GM12865 (cell line): ENCODE measurements around the gene OCIAD1.

Experiments
- DNase-seq: peaks from one replicate; pipeline ENCODE4 v3.0.0; 2010; ENCODE audit warnings: low read depth
- H3K4me3 ChIP-seq: 2 replicates; pipeline ENCODE4 v1.5.1; 2011; ENCODE audit warnings: mild to moderate bottlenecking, low read depth, low read length, control low read depth
- TF ChIP-seq, protein P1 (sequence below): IDR thresholded peaks from 2 replicates; pipeline ENCODE4 v1.5.1; 2011; ENCODE audit warnings: low read length, control low read depth, low read depth, inconsistent platforms; ENCODE audit not compliant: insufficient read depth; ENCODE audit errors: missing control alignments

OCIAD1 gene, protein sequence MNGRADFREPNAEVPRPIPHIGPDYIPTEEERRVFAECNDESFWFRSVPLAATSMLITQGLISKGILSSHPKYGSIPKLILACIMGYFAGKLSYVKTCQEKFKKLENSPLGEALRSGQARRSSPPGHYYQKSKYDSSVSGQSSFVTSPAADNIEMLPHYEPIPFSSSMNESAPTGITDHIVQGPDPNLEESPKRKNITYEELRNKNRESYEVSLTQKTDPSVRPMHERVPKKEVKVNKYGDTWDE

DNA sequence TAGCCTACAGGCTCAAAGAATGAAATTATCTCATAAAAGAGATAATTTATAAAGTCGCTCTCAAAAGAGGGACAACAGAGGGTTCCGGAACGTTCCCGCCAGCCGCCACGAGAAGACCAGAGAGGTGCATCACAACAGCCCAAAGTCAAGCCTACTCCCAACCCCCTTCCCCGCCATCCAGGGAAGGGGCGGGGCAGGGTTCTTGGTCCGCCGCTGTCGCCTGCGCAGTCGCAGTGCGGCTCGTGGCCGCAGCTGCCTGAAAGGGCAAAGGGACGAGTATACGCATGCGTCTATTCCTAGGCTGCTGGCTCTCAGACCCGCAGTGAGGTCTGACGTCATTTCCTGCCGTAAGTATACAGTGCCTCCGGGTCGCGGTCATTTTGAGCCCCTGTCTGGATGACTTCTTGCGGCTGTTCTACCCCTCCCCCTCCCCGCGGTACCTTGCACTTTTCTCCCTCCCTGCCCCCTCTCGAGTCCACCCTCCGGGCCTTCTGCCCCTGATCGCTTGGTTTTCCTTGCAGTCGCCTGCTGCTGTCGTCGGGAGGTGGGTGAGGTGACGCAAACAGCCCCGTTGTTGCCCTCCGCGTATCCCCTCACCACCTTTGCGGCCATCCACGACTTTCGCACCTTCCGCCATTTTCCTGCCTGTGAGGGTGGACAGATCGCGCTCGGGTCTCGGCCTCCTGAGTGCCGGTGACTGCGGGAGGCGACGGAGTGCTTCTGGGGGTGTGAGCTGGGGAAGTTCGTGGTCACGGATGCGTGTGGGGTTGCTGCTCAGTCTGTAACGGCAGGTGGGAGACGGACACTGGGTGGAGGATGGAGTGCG lies at the start of gene OCIAD1:
TSS of gene OCIAD1 (plus strand) at position 383 of the 826 bp plus-strand sequence. CDS start 1,537 bp downstream, outside the sequence.
- peak within 1 kb of the TSS; percentile 78 for H3K4me3 ChIP-seq
- peak; percentile 100 for DNase-seq
- TF ChIP-seq, protein P1, sequence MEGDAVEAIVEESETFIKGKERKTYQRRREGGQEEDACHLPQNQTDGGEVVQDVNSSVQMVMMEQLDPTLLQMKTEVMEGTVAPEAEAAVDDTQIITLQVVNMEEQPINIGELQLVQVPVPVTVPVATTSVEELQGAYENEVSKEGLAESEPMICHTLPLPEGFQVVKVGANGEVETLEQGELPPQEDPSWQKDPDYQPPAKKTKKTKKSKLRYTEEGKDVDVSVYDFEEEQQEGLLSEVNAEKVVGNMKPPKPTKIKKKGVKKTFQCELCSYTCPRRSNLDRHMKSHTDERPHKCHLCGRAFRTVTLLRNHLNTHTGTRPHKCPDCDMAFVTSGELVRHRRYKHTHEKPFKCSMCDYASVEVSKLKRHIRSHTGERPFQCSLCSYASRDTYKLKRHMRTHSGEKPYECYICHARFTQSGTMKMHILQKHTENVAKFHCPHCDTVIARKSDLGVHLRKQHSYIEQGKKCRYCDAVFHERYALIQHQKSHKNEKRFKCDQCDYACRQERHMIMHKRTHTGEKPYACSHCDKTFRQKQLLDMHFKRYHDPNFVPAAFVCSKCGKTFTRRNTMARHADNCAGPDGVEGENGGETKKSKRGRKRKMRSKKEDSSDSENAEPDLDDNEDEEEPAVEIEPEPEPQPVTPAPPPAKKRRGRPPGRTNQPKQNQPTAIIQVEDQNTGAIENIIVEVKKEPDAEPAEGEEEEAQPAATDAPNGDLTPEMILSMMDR = no peak

DNA sequence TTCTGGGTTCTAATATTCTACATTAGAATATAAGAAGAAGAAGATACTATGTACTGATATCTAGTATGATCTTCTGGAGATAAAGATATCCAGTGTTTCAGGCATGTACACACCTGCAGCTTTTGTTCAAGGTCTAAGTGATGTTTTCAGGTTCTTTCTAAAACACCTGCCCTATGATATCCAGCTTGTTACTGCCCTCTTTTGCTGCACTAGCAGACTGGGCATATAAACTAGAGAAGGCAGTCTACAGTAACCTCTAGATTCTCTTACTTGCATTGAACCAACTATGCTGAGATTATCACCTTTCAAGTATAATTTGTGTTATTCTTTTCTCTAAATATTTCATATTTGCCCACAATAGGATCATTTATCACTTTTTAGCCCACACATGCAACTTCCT lies 48.9 kb upstream of the OCIAD1 start:
- TF ChIP-seq, protein P1 = no peak
- H3K4me3 ChIP-seq = no peak overlapping the region
- DNase-seq = no peak

DNA sequence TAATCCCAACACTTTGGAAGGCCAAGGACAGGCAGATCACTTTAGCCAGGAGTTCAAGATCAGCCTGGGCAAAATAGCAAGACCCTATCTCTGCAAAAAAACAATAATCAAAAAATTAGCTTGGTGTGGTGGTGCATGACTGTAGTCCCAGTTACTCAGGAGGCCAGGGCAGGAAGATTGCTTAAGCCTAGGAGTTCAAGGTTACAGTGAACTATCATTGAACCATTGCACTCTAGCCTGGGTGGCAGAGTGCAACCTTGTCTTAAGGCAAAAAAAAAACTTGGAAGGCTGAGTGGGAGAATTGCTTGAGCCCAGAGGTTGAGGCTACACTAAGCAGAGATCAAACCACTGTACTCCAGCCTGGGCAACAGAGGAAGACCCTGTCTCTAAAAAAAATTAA lies 45.6 kb upstream of the OCIAD1 start:
- TF ChIP-seq, protein P1 = no peak
- H3K4me3 ChIP-seq = no peak overlapping the region
- DNase-seq = no peak

DNA sequence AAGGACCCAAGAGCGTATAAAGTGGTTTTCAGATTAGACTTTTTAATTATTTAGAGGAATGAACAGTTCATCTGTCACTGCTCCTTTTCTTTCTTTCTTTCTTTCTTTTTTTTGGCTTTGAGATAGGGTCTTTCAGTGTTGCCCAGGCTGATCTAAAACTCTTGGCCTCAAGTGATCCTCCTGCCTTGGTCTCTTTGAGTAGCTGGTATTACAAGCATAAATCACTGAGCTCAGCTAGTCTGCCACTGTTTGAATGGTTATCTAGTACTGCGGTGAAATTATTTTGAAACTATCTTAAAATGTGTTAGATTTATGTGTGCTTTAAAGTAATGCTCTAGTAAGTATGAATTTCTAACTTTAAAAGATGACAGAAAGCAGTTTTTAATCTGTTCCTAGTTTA lies 44.3 kb upstream of the OCIAD1 start:
- H3K4me3 ChIP-seq = no peak overlapping the region
- TF ChIP-seq, protein P1 = no peak
- DNase-seq = no peak

DNA sequence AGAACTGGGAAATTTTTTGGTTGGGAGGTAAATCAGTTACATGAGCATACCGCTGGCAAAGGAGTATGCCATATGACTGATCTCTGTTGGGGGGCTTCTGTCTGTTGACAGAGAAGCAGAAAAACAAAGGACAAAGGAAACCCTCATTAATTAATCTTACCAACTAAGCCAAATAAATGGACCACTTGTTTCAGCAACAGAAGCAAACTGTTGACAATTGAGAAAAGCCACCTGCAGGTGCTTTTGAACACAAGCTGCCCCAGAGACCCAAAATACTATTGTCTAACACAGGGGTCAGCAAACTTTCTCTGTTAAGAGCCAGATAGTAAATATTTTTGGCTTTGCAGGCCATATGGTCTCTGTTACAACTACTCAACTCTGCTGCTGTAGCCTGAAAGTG lies 43.8 kb upstream of the OCIAD1 start:
- TF ChIP-seq, protein P1 = no peak
- no peak overlapping the region for H3K4me3 ChIP-seq
- DNase-seq = no peak

DNA sequence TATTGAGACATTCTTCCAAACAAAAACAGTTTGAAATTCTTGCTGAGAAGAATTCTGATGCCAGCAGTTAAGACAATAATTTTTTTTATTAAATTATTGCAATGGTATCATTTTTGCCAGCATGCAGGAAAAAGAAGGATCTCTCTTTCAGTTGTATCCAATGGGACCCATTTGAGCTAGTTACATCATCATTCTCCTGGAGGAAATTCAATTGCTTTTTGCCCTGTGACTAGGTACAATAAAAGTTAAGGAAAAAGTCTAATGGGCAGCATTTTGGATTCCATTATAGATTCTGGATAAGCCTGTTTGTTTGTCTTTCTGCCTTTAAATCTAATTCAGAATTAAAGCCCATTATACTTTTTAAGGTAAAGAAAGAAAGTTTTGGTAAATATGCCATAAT lies 40.3 kb upstream of the OCIAD1 start:
- no peak overlapping the region for H3K4me3 ChIP-seq
- TF ChIP-seq, protein P1 = no peak
- DNase-seq = no peak
